ENCODE measurements around the gene TSHZ1.

TSHZ1 gene

DNA sequence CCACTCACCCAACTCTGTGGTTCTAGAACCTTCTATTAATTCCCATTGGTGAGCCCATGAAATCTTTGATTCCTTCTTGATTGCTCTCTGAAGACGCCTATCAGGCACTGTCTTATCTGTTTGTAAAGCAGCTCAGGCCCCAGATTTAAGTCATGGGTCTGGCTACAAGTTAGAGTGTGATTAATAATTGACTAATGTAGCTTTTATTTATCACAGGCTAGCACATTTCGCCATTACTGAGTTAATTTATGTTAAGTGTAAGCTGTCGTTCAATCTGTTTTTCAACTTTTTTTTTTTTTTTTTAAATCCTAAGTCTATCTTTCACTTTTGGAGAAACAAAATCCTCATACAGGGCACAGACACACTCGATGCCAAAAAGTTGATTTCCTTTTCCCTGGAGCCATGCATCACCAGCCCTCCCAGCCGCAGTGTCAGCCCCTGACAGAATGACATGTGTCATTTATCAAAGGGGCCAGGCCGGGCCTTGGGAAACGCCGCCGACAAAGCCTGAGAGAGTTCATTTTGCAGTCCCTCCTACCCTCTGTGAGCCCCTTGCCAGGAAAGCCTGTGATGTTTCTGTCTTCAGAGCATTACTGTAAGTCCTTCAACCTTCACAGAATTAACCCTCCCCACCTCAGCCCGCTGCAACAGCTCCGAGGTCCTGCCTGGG, 15.8 kb downstream of the TSHZ1 start:
- TF ChIP-seq, protein P1, sequence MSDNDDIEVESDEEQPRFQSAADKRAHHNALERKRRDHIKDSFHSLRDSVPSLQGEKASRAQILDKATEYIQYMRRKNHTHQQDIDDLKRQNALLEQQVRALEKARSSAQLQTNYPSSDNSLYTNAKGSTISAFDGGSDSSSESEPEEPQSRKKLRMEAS (IDR thresholded peaks at IDR 0.05): no peak
- TF ChIP-seq CREB1 (IDR thresholded peaks at IDR 0.05; ENCODE audit: low read depth) (no peak), YY1 (IDR thresholded peaks at IDR 0.05; ENCODE audit: low read depth) (no peak), TEAD4 (IDR thresholded peaks at IDR 0.05) (no peak), NFIC (IDR thresholded peaks at IDR 0.05) (no peak), CEBPB (IDR thresholded peaks at IDR 0.05) (no peak), TCF12 (IDR thresholded peaks at IDR 0.05; ENCODE audit: low read depth) (no peak), TAF1 (IDR thresholded peaks at IDR 0.05; ENCODE audit: low read depth) (no peak), RAD21 (IDR thresholded peaks at IDR 0.05; ENCODE audit: low read depth) (no peak), ZBTB7A (IDR thresholded peaks at IDR 0.05; ENCODE audit: low read depth) (no peak), EP300 (IDR thresholded peaks at IDR 0.05; ENCODE audit: borderline replicate concordance) (no peak), FOXM1 (IDR thresholded peaks at IDR 0.05; ENCODE audit: borderline replicate concordance, low read depth) (no peak), EGR1 (IDR thresholded peaks at IDR 0.05) (no peak)
- TF ChIP-seq, protein P2, sequence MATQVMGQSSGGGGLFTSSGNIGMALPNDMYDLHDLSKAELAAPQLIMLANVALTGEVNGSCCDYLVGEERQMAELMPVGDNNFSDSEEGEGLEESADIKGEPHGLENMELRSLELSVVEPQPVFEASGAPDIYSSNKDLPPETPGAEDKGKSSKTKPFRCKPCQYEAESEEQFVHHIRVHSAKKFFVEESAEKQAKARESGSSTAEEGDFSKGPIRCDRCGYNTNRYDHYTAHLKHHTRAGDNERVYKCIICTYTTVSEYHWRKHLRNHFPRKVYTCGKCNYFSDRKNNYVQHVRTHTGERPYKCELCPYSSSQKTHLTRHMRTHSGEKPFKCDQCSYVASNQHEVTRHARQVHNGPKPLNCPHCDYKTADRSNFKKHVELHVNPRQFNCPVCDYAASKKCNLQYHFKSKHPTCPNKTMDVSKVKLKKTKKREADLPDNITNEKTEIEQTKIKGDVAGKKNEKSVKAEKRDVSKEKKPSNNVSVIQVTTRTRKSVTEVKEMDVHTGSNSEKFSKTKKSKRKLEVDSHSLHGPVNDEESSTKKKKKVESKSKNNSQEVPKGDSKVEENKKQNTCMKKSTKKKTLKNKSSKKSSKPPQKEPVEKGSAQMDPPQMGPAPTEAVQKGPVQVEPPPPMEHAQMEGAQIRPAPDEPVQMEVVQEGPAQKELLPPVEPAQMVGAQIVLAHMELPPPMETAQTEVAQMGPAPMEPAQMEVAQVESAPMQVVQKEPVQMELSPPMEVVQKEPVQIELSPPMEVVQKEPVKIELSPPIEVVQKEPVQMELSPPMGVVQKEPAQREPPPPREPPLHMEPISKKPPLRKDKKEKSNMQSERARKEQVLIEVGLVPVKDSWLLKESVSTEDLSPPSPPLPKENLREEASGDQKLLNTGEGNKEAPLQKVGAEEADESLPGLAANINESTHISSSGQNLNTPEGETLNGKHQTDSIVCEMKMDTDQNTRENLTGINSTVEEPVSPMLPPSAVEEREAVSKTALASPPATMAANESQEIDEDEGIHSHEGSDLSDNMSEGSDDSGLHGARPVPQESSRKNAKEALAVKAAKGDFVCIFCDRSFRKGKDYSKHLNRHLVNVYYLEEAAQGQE (IDR thresholded peaks at IDR 0.05; ENCODE audit: low read depth): no peak
- TF ChIP-seq, protein P3, sequence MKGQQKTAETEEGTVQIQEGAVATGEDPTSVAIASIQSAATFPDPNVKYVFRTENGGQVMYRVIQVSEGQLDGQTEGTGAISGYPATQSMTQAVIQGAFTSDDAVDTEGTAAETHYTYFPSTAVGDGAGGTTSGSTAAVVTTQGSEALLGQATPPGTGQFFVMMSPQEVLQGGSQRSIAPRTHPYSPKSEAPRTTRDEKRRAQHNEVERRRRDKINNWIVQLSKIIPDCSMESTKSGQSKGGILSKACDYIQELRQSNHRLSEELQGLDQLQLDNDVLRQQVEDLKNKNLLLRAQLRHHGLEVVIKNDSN (IDR thresholded peaks at IDR 0.05): no peak

DNA sequence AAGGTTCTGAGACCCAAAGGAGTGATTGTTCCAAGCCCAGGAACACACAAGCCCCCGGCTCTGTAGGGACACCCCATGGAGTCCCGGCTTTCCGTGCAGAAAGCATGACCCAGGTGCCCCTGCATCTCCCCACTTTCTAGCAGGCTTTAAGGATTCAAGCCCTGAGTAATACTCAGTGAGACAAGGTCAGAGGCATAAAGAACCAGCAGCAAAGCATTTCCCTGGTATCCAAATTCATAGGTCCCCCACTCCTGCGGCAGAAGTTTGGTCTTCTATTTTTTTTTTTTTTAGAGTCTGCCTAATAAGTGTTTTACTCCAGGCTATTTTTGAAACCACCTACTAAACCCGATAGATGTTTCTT, 16.3 kb downstream of the TSHZ1 start:
- no peak for TF ChIP-seq YY1 (IDR thresholded peaks at IDR 0.05; ENCODE audit: low read depth)
- no peak for TF ChIP-seq TCF12 (IDR thresholded peaks at IDR 0.05; ENCODE audit: low read depth)
- TF ChIP-seq CREB1 (IDR thresholded peaks at IDR 0.05; ENCODE audit: low read depth): no peak
- no peak for TF ChIP-seq ZBTB7A (IDR thresholded peaks at IDR 0.05; ENCODE audit: low read depth)
- no peak for TF ChIP-seq TEAD4 (IDR thresholded peaks at IDR 0.05)
- no peak for TF ChIP-seq FOXM1 (IDR thresholded peaks at IDR 0.05; ENCODE audit: borderline replicate concordance, low read depth)
- TF ChIP-seq, protein P2 (IDR thresholded peaks at IDR 0.05; ENCODE audit: low read depth): no peak
- TF ChIP-seq RAD21 (IDR thresholded peaks at IDR 0.05; ENCODE audit: low read depth): no peak
- no peak for TF ChIP-seq CEBPB (IDR thresholded peaks at IDR 0.05)
- TF ChIP-seq TAF1 (IDR thresholded peaks at IDR 0.05; ENCODE audit: low read depth): no peak
- TF ChIP-seq EGR1 (IDR thresholded peaks at IDR 0.05): no peak
- TF ChIP-seq, protein P1 (IDR thresholded peaks at IDR 0.05): no peak
- TF ChIP-seq, protein P3 (IDR thresholded peaks at IDR 0.05): no peak
- TF ChIP-seq NFIC (IDR thresholded peaks at IDR 0.05): no peak
- TF ChIP-seq EP300 (IDR thresholded peaks at IDR 0.05; ENCODE audit: borderline replicate concordance): no peak

DNA sequence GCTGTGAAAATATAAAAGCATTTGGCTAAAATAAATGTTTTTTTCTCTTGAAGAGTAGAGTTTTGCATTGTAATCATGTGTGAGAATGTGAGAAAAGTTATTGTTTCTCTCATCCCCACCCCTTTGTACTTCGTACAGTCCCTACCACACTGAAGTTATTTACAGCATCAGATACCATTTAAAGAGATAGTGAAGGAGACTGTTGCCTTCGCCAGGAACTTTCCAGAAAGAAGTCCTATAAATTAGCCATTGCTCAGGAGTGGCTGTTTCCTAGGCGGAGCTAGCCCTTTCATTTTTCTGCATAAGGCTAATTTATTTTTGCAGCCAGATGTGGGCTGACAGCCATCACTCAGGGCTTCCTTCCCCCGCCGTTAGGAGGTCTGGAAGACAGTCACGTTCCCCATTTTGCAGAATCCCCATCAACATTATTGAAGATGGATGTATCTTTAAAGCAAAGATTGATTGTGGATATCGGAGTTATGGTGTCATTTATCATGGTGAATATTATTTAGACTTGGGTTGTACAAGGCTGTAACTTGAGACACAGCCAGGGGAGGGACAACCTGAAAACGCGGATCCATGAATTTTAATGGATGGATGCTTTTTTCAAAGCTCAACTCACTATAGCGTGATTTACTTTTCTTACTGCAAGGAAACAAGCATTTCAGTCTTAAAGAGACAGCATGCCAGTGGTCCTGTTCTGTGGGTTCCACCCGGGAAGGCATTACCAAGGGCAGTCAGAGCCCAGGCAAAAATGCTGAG, 17.1 kb downstream of the TSHZ1 start:
- TF ChIP-seq RAD21 (IDR thresholded peaks at IDR 0.05; ENCODE audit: low read depth) (no peak), TEAD4 (IDR thresholded peaks at IDR 0.05) (no peak), CREB1 (IDR thresholded peaks at IDR 0.05; ENCODE audit: low read depth) (no peak)
- TF ChIP-seq, protein P3 (IDR thresholded peaks at IDR 0.05): no peak

DNA sequence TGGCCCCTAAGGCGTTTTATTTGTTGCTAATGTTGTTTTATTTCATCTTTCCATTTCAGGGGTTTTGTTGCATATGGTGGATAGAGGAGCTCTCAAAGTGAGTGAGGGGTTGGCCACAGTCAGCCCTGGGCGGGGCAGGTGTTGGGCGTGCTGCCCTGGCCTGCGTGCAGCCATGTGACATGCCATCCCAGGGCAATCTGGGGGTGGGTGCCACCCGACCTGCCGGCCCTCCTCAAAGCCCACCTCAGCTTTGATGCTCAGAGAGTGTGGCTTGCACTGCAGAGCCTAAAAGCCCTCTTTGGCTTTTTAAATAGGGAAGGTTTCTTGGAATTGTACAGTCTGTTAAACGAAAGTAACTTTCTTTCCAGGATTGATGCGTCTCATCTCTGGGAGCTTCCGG, 18.4 kb downstream of the TSHZ1 start:
- no peak for TF ChIP-seq EGR1 (IDR thresholded peaks at IDR 0.05)
- no peak for TF ChIP-seq CEBPB (IDR thresholded peaks at IDR 0.05)
- no peak for TF ChIP-seq NFIC (IDR thresholded peaks at IDR 0.05)
- no peak for TF ChIP-seq YY1 (IDR thresholded peaks at IDR 0.05; ENCODE audit: low read depth)
- no peak for TF ChIP-seq CREB1 (IDR thresholded peaks at IDR 0.05; ENCODE audit: low read depth)
- TF ChIP-seq FOXM1 (IDR thresholded peaks at IDR 0.05; ENCODE audit: borderline replicate concordance, low read depth): no peak
- no peak for TF ChIP-seq ZBTB7A (IDR thresholded peaks at IDR 0.05; ENCODE audit: low read depth)
- no peak for TF ChIP-seq TAF1 (IDR thresholded peaks at IDR 0.05; ENCODE audit: low read depth)
- TF ChIP-seq, protein P3 (IDR thresholded peaks at IDR 0.05): no peak
- TF ChIP-seq, protein P1 (IDR thresholded peaks at IDR 0.05): no peak
- TF ChIP-seq, protein P2 (IDR thresholded peaks at IDR 0.05; ENCODE audit: low read depth): no peak
- TF ChIP-seq TEAD4 (IDR thresholded peaks at IDR 0.05): no peak
- TF ChIP-seq EP300 (IDR thresholded peaks at IDR 0.05; ENCODE audit: borderline replicate concordance): no peak
- no peak for TF ChIP-seq TCF12 (IDR thresholded peaks at IDR 0.05; ENCODE audit: low read depth)
- no peak for TF ChIP-seq RAD21 (IDR thresholded peaks at IDR 0.05; ENCODE audit: low read depth)
